Measurements from ENCODE around the gene RAD51B.

The RAD51B gene

DNA sequence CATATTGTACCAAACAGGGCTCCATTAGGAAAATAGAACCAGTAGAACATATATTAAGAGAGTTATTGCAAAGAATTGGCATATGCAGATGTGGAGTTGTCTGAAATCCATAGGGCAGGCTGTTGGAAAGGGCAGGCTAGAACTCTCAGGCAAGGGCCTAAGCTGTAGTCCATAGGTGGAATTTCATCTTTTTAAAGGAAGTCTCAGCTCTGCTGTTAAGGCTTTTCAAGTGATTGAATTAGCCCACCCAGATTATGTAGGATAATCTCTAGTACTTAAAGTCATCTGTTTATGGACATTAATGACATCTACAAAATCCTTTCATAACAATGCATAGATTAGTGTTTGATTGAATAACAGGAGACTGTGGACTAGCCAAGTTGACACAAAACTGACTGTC, 59.4 kb downstream of the RAD51B start:
- no peak overlapping the region for H3K27ac ChIP-seq
- no peaks in the 10 kb centered on the region for H3K36me3 ChIP-seq
- TF ChIP-seq Cebpa-rat (IDR thresholded peaks at IDR 0.05) = no peak
- no peak overlapping the region for H3K9ac ChIP-seq
- H3K9me3 ChIP-seq (replicated peaks in 1 of 11) = no peaks in the 10 kb centered on the region
- peaks cover 0 to 15% (median 6%) of the 10 kb centered on the region in 10 experiments; a peak in 8 of 20 replicates for H3K4me1 ChIP-seq
- H3K27me3 ChIP-seq = no peaks in the 10 kb centered on the region
- H4K20me1 ChIP-seq = no peaks in the 10 kb centered on the region
- H3K4me2 ChIP-seq = no peak overlapping the region
- H3K4me3 ChIP-seq = no peak overlapping the region

GRCh38 chr14:67881225-67881624, 61.6 kb downstream of the RAD51B start:
- peak overlapping the region in 1 of 11 experiments; percentile 7; a peak in 1 of 22 replicates for H3K4me2 ChIP-seq

DNA sequence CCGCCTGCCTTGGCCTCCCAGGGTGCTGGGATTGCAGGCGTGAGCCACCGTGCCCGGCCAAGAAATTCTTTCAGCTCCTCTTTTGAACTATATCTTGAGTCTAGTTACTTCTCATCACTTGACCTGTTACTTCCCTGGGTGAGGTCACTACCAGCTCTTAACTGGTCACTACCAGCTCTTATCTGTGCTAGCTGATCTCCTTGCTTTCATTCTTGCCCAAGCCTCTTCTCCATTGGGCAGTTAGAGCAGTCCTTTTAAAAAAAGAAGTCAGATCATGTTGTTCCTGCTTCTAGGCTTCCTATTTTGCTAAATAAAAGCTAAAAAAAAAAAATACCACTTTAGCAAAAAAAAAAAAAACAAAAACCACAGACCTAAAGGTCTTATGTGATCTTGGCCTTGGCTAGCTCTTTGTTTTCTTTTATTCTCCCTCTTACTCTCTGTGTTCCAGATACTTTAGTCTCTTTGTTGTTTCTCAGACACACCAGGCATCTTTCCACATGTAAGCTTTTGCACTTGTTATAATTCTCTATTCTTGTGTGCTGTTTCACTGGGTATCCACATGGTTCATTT, 63.5 kb downstream of the RAD51B start:
- H3K4me2 ChIP-seq = peak overlapping the region in 2 of 11 experiments; percentile 20 to 74; a peak in 4 of 22 replicates
- peaks cover 0 to 21% (median 6%) of the 10 kb centered on the region in 10 experiments; a peak in 10 of 20 replicates for H3K4me1 ChIP-seq
- H3K9me3 ChIP-seq (replicated peaks in 1 of 11) = no peaks in the 10 kb centered on the region
- H3K4me3 ChIP-seq = no peak overlapping the region
- H3K36me3 ChIP-seq = peaks cover 0 to 9% (median 0%) of the 10 kb centered on the region in 11 experiments; a peak in 4 of 22 replicates
- H4K20me1 ChIP-seq = no peaks in the 10 kb centered on the region
- H3K27ac ChIP-seq = no peak overlapping the region
- no peaks in the 10 kb centered on the region for H3K27me3 ChIP-seq
- no peak overlapping the region; a peak in 1 of 22 replicates for H3K9ac ChIP-seq
- no peak for TF ChIP-seq Cebpa-rat (IDR thresholded peaks at IDR 0.05)

More at GRCh38 chr14:67881225-67881624, 61.6 kb downstream of the RAD51B start:
- no peak for TF ChIP-seq Cebpa-rat (IDR thresholded peaks at IDR 0.05)
- Histone ChIP-seq H3K9ac (no peak overlapping the region), H3K27me3 (no peaks in the 10 kb centered on the region), H3K4me1 (peaks cover 0 to 21% (median 6%) of the 10 kb centered on the region in 10 experiments; a peak in 10 of 20 replicates), H4K20me1 (no peaks in the 10 kb centered on the region), H3K4me3 (no peak overlapping the region), H3K9me3 (replicated peaks in 1 of 11) (no peaks in the 10 kb centered on the region), H3K36me3 (0 out of 22 replicates have a peak, but pooled peaks cover 0 to under 1% (median 0%) of the 10 kb centered on the region in 11 experiments), H3K27ac (no peak overlapping the region)

- Histone ChIP-seq H3K27ac (no peak overlapping the region), H3K4me2 (peak overlapping the region in 2 of 11 experiments; percentile 20 to 74; a peak in 2 of 22 replicates), H3K9ac (no peak overlapping the region; a peak in 1 of 22 replicates), H3K4me3 (no peak overlapping the region), H4K20me1 (no peaks in the 10 kb centered on the region), H3K9me3 (replicated peaks in 1 of 11) (no peaks in the 10 kb centered on the region), H3K4me1 (peaks cover 0 to 21% (median 6%) of the 10 kb centered on the region in 10 experiments; a peak in 10 of 20 replicates), H3K36me3 (peaks cover 0 to 9% (median 0%) of the 10 kb centered on the region in 11 experiments; a peak in 4 of 22 replicates), H3K27me3 (no peaks in the 10 kb centered on the region)
- no peak for TF ChIP-seq Cebpa-rat (IDR thresholded peaks at IDR 0.05)
Measured at GRCh38 chr14:67883717-67884116, 64.1 kb downstream of the RAD51B start.

GRCh38 chr14:67886191-67886590, 66.6 kb downstream of the RAD51B start:
- peaks cover 0 to 9% (median 0%) of the 10 kb centered on the region in 11 experiments; a peak in 4 of 22 replicates for H3K36me3 ChIP-seq
- H3K4me1 ChIP-seq = peaks cover 0 to 21% (median 5%) of the 10 kb centered on the region in 10 experiments; a peak in 10 of 20 replicates
- H3K9ac ChIP-seq = no peak overlapping the region
- H3K4me3 ChIP-seq = no peak overlapping the region
- TF ChIP-seq Cebpa-rat (IDR thresholded peaks at IDR 0.05) = no peak
- H4K20me1 ChIP-seq = no peaks in the 10 kb centered on the region
- H3K9me3 ChIP-seq (replicated peaks in 1 of 11) = no peaks in the 10 kb centered on the region
- H3K27me3 ChIP-seq = no peaks in the 10 kb centered on the region
- no peak overlapping the region for H3K4me2 ChIP-seq
- no peak overlapping the region for H3K27ac ChIP-seq

GRCh38 chr14:67887478-67887877, 67.9 kb downstream of the RAD51B start:
- no peak overlapping the region for H3K4me3 ChIP-seq
- TF ChIP-seq Cebpa-rat (IDR thresholded peaks at IDR 0.05) = no peak
- H3K9ac ChIP-seq = no peak overlapping the region
- H3K4me2 ChIP-seq = no peak overlapping the region
- no peak overlapping the region for H3K27ac ChIP-seq
- no peaks in the 10 kb centered on the region for H3K9me3 ChIP-seq (replicated peaks in 1 of 11)
- H3K36me3 ChIP-seq = peaks cover 0 to 9% (median 0%) of the 10 kb centered on the region in 11 experiments; a peak in 4 of 22 replicates
- H4K20me1 ChIP-seq = no peaks in the 10 kb centered on the region
- peaks cover 0 to 21% (median 4%) of the 10 kb centered on the region in 10 experiments; a peak in 8 of 20 replicates for H3K4me1 ChIP-seq
- no peaks in the 10 kb centered on the region for H3K27me3 ChIP-seq

DNA sequence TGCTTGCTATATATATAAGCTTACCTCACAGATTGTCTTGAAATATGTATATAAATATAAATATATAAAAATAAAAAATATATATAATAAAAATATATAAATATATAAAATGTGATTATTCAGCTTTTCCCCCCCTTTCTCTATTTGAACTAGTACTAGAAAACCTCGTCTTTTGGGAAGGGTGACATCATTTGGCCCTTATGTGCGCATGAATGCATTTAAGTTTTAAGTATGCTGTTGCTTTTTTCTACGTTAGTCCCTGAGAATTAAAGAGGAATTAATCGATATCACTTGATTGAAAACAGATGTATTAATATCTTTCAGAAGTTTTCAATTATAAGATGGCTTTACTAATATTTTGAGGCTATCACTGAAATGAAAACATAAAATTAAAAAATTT, 69.9 kb downstream of the RAD51B start:
- Histone ChIP-seq H3K27ac (no peak overlapping the region), H4K20me1 (no peaks in the 10 kb centered on the region), H3K4me3 (no peak overlapping the region), H3K4me2 (no peak overlapping the region), H3K9ac (no peak overlapping the region), H3K9me3 (replicated peaks in 1 of 11) (no peaks in the 10 kb centered on the region), H3K36me3 (peaks cover 0 to 9% (median 0%) of the 10 kb centered on the region in 11 experiments; a peak in 4 of 22 replicates), H3K4me1 (peaks cover 0 to 4% (median under 1%) of the 10 kb centered on the region in 10 experiments; a peak in 3 of 20 replicates), H3K27me3 (no peaks in the 10 kb centered on the region)
- TF ChIP-seq Cebpa-rat (IDR thresholded peaks at IDR 0.05) = no peak

GRCh38 chr14:67892466-67893100, 73.0 kb downstream of the RAD51B start:
- H3K27ac ChIP-seq = no peak overlapping the region
- H3K4me2 ChIP-seq = no peak overlapping the region

GRCh38 chr14:67900231-67900630, 80.7 kb downstream of the RAD51B start:
- Histone ChIP-seq H3K27ac (no peak overlapping the region), H3K4me2 (no peak overlapping the region), H3K9me3 (replicated peaks in 1 of 11) (peaks cover 22 to 35% (median 27%) of the 10 kb centered on the region in 11 experiments), H3K4me1 (no peaks in the 10 kb centered on the region), H3K9ac (no peak overlapping the region), H4K20me1 (no peaks in the 10 kb centered on the region), H3K27me3 (no peaks in the 10 kb centered on the region), H3K4me3 (no peak overlapping the region), H3K36me3 (peaks cover 0 to 11% (median 9%) of the 10 kb centered on the region in 11 experiments; a peak in 16 of 22 replicates)
- no peak for TF ChIP-seq Cebpa-rat (IDR thresholded peaks at IDR 0.05)

More at GRCh38 chr14:67892466-67893100, 73.0 kb downstream of the RAD51B start:
- H3K36me3 ChIP-seq = peaks cover 0 to 2% (median 0%) of the 10 kb centered on the region in 11 experiments; a peak in 2 of 22 replicates
- H3K4me1 ChIP-seq = no peaks in the 10 kb centered on the region
- no peak overlapping the region for H3K9ac ChIP-seq
- TF ChIP-seq Cebpa-rat (IDR thresholded peaks at IDR 0.05) = no peak
- no peaks in the 10 kb centered on the region for H3K27me3 ChIP-seq
- H3K4me3 ChIP-seq = no peak overlapping the region
- no peaks in the 10 kb centered on the region for H3K9me3 ChIP-seq (replicated peaks in 1 of 11)
- no peaks in the 10 kb centered on the region for H4K20me1 ChIP-seq
